ENCODE results near the gene LRFN2.

Gene LRFN2

DNA sequence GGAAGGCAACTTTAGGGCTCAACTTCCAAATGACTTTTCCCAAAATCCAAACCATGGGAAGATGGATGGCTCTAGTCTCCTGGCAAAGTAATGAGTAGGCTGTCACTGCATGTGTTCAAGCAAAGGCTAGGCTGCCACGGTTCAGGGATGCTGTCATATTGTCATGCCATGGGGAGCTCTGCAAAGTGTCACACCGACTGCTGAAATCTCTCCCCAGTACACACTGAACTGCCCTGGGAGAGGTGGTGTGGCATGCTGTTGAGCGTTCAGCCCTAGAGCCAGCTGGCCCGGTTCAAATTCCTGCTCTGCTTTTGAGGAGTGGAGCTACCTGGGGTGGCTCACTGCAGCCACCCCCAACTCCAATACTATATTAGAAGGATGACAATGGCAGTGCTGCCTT lies 115.9 kb downstream of the LRFN2 start:
- no peak for DNase-seq

DNA sequence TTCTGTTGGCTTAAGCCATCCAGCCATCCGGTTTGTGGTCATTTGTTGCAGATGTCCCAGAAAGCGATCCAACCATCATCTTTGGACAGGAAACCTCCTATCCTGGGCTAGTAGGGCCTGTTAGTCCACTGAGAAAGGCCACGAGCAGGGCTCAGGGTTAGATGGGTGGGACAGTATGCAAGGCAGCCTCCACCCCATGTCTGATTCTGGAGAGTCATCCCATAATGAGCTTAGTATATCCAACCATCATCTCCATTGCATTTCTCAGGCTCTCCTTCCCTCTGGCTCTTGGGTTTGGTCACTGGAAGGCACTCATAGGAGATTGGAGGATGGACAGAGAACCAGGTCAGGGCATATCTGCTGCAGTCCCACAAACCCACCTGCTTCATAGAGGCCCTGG lies 117.8 kb downstream of the LRFN2 start:
- no peak for DNase-seq

DNA sequence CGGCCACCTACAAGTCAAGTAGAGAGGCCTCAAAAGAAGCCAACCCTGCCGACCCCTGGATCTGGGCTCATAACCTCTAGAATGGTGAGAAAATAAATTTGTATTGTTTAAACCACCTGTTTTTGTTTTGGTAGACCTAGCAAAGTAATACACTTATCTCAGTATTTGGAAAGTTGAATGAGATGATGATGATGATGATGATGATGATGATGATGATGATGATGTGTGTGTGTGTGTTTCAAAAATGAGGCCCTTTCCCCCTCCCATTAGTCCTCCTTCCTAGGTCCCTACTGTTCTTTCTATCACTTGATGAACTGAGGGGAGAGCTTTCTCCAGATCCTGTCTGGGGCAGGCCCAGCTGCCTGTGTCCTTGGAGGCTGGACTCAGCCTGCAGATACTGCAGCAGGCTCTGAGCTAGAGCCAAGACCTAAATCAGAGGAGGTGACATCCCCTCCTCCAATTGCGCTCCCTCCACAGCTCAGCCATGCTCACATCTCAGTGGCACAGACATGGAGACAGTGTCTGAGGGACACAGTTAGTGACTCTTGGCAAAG lies 120.1 kb downstream of the LRFN2 start:
- DNase-seq, result no peak

DNA sequence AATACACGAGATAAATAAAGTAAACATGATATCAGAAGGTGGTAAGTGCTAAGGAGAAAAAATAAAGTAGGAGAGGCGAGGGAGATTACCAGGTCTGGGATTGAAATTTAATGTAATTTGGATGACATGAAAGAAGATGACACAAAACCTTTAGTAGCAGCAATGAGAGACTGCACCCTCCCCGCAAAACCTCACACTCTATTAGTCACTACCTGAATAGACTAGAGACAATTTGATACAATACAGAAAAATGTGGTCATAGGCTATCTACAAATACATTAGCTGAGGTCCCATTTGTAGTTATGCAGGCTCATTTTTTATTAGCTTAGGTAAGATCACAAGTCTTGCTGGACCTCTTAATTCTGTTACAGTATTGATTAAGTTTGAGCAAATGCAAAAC lies 125.5 kb downstream of the LRFN2 start:
- DNase-seq, result no peak

DNA sequence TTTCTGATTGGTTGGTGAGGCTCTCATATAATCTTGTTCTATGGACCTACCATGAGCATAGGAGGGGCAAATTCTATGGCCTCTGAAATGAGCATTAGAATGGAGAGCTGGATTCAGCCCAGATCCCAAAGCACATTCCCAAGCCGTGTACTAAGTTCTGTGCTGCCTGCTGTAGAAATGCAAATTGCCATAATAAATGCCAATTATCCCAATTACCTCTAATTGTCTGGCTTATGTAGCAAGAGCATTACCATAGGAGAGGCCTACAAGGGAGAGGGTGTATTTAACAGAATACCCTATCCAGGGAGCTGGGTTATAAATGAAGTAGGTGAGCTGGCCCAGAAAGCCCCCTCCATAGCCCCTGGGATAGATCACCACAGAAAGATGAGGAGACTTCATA lies 126.8 kb downstream of the LRFN2 start:
- no peak for DNase-seq

DNA sequence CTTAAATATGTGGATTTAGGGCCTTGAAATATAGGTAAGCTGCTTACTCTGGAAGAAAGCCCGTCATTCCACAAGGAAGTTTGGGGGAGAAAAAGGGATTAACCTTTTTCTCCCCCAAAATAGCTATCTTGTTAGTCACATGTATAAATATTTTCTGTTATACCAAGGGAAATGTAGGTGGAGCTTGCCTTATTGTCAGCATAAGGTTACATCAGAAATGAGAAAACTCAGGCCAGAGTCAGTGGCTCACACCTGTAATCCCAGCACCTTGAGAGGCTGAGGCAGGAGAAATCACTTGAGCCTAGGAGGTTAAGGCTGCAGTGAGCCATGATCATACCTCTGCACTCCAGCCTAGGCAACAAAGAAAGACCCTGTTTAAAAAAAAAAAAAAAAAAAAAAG lies 129.9 kb downstream of the LRFN2 start:
- DNase-seq, result no peak

DNA sequence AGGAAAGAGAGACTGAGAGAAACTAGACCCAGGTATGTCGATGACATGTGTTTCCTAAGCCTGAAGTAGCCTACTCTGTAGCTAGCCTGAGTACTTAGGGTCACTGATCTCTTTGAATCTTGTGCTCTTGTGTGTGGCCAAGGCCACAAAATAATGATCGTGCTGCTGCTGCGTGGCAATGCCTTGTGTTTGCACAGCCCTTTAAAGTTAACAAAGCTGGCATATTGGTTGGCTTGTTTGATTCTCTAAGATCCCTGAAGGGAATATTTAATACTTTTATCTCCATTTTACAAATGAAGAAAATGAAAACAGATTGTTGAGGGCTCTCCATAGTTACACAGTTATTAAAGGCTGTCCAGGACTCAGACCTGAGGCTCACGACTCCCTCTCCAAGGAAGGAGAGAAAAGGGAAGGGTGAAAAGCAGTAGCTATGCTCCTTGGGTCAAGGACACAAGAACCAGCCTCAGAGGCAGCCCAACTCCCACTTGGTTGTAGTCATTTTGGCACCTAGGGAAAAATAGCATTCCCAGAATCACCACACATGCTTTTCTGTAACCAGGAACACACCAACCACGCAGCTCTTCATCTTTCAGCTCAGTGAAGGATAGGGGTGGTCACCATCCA lies 130.7 kb downstream of the LRFN2 start:
- no peak for DNase-seq

DNA sequence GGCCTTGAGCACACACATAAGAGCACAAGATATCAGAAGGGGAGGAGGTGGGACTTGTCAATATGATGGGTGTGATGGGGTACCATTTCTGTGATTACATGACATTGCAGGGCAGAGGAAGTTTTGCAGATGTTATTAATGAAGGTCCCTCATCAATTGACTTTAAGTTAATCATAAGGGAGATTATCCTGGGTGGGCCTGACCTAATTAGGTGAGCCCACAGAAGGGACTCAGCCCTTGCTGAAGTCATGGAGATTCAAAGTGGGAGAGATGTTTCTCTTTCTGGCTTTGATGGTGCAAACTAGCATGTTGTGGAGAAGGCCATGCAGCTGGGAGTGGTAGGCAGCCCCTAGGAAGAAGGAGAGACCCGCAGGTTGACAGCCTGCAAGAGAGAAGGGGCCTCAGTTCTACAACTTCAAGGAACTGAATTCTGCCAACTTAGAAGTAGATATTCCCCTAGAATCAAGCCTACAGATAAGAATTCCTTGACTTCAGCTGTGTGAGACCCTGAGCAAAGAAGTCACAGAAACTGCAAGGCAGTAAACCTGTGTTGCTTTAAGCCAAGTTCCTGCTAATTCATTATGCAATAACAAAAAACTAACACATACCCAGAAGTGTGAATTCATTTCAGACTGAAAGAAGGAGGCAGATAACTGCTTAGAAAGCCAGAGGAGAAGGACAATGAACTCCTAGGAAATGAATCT lies 131.3 kb downstream of the LRFN2 start:
- no peak for DNase-seq

DNA sequence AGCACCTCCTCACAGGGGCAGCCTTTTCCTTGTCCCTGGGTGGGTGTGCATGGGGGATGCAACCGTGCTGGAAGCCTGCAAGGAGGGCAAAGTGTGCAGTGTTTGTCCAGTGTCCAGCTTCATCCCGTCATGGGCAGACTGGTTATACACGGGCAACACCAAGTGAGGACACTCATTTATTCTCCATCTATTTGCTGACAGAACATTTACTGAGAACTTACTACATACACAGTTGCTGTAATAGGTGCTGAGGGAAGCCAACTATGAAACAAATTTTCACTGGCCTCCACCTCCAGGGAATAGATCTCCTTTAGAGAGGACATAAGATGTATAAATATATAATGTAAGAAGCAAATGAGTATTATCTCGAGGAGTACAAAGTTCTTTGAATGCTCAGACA lies 136.7 kb downstream of the LRFN2 start:
- DNase-seq, result no peak

DNA sequence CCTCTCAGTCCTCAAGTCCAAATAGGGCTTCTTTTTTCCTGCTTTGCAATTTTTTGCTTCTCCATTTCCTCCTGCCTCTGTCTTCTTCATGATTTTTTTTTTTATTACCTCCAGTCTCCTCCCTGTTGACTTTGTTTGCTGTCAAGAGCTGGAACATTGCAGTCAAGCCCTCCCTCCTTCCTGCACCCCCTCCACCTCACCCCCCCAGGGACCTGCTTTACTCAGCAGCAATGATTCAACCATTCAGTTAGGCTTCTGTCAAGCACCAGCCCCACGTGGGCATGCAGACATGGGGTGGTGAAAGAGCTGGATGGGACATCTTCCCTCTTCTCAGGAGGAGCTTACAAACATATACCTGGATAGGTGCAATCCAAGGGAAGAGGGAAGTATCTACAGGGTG lies 142.4 kb downstream of the LRFN2 start:
- DNase-seq, result peak; percentile 28

DNA sequence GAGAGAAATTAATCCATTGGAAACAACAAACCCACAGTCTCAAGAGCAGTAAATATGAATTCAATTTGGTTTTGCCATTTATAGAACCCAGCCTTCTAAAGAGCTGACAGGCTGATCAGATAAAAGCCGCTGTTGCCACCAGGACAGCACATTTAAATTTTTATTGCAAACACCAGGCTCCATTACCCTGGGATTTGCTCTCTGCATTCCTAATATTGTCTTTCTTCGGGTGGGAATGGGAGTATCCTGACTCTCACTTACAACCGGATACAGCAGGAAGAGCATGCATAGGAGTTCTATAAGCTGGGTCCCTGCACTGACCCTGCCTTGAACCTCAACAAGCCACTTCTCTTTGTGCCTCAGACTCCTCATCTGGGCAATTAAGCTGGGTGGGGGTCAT lies 142.9 kb downstream of the LRFN2 start:
- no peak for DNase-seq

DNA sequence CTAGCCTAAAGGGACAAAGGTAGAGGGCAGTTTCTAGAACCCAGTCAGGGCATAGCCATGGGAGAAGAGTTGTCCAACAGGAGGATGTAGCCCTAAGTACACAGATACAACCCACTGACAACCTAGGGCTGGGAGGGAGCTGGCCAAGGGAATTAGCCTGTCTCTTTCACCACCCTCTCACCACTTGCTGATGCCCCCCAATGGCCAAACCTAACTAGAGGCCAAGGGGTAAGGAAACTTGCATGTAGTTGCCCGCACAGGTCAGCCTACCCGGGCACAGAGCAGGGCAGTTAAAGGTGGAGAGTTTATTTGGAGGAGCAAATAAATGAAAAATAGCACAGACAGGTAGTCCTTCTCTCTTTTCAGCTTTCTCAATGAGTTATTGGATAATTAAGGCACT lies 143.3 kb downstream of the LRFN2 start:
- DNase-seq, result no peak

DNA sequence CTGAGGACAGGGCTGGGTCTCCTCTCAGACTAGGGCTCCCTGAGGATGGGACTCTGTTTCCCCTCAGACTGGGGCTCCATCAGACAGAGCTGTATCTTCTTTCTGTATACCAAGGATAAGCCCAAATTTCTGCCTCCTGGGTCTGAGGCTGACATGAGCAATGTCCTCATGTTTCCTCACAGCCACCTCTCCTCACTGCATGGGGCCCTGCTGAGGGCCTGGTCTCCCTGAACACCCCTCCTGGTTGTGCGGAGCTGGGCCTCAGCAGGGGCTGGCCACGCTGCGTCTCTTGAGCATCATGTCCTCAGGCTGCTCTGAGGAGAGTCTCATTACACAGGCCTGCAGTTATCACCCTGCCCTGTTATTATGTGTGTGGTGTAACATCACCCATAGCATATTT lies 144.6 kb downstream of the LRFN2 start:
- no peak for DNase-seq

DNA sequence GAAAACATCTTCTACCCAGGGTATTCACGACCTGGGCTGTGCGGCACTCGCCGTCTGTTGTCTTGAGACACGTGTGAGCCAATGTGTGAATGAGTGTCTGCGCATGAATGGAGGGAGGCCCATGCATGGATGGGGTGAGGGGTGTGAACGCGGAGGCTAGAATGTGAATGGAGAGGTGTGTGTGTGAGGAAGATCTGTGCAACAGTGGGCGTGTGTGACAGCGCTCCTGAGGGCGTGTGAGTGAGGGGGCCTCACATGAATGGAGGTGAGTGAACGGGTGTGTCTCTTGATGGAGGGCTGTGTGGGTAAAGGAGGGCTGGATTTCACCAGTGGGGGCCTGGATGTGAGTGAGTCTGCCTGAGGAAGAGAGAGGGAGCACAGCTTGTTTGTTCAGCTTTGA lies 146.0 kb downstream of the LRFN2 start:
- no peak for DNase-seq

DNA sequence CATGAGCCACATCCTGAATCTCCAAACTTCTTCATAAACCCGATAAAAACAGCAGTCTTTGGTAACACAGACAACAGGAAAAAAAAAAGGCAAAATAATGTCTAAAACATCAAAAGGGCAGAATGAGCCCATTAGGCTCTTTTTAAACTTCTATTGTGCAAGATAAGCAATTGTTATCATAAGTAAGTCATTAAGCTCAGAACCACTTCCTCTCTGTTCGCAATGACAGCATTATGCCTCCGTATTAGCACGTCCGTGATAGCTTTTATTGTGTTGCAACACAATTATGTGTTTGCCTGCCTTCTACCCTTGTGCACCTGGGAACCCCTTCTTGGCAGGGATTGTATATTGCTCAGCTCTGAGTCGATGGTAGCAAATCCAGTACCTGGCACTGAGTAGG lies 147.1 kb downstream of the LRFN2 start:
- no peak for DNase-seq

DNA sequence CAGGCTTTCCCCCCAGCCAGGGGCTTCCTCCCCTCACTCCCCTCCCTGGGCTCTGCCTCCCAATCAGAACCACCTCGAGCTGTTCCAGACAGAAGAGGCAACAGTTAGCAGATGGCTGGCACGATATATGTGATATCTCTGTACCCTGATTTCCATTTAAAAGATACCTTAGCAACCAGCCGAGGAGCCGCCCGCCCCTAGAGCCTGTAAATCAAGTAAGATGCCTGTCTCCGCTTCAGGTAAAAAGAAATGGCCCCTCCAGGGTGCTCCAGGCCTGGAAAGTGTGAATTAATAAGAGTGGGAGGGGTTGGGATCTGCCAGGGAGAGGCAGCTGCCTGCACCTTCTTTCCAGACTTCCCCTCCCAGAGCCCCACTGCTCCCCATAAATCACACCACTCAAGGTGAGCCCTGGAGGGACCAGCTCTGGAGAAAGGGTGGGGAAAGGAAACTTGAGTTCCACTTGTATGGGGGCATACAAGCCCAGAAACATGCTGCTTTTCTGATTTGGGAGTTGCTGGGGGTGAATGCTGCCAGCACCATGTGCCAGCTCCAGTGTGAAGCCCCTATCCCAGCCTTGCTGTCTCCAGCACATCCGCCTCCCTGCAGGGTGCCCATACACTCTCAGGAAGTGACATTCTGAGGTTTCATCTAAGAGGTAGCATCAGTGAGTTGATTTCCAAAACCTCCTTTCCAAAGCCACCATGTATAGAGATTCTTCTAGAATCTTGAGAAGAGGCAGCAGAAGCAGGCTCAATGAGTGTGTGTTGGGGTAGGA lies 148.0 kb downstream of the LRFN2 start:
- DNase-seq, result no peak

DNA sequence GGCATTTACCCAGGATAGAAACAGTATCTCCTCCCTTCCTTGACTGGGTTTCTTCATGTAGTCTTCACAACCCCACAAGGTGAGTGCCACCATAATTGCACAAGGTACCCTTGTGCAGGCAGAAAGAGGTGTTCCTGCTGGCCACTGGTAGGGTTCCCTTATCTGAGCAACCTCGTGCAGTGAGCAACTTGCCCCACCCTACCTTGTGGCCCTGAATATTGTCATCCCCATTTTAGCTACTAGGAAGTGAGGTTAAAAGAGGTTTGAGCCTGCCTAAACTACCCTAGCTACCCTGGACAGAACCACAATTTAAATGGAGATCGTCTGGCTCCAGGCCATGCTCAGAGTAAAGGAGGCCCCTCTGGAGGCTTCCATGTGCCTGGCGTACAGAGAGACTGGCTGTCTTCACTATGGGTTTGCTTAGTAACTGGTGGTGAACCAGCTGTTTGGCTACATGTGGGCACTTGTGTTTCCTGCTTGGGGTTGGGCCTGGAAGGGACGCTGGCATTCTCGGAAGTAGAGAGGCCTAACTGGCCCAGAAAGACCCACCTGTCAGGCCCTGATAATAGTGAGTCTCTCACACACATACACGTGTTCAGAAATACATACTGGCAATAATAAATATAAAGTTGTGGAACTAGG lies 148.8 kb downstream of the LRFN2 start:
- no peak for DNase-seq

DNA sequence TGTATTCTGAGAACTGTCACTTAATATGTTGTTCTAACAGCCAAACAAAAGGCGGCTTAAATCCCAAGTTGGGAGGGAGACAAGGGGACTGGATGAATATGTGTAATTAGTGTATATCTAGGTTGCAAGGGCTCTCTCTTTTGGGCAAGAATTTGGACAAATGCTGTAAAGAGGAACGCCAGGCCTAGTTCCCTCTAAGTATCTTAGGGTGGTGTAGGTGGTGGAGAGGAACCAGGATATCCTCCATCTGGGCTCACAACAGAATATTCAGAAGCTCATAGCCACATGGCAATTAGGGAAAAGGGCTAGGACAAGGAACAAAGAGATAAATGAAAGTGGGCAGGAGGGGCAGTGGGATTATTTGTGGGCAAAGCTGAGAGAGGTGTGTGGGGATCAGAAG lies 149.5 kb downstream of the LRFN2 start:
- DNase-seq, result no peak

DNA sequence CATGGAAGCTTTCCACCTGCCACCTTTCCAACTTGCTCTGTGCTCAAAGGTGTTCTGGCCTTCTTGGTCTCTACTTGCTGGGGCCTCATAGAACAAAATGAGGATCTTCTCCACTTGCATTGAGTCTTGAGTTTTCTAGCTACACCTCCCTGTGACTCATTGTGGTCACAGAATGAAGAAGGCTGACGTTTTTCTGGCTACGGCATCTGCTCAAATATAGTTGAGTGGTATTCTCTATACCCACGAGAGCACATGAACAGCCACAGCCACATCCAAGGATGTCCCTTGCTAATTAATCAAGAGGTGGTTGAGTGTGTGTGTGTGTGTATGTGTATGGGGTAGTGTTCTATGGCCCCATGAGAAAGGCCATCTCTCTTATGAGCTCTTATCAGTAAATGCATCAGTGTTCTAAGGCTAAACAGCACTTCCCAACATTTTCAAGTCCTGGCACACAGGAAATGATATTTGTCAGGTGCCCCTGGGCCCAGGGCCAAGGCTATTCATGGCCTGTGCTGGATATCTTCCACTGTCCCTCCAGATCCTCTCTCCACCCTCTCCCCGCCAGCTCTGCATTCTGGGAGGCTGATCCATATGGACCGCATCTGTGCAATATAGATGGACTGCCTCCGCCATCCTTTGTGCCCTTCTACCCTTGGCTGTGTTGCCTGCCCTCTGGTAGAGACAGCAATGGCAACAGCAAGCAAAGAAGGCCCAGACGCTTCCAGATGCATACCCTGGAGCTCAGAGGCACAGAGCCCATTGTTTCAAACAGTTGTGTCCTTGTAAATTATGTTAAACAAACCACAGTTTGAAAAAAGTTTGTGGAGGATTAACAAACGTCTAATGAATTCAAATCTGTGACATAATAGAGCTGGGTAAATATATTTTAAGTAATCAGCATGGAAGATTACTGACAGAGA lies 150.2 kb downstream of the LRFN2 start:
- DNase-seq, result no peak

DNA sequence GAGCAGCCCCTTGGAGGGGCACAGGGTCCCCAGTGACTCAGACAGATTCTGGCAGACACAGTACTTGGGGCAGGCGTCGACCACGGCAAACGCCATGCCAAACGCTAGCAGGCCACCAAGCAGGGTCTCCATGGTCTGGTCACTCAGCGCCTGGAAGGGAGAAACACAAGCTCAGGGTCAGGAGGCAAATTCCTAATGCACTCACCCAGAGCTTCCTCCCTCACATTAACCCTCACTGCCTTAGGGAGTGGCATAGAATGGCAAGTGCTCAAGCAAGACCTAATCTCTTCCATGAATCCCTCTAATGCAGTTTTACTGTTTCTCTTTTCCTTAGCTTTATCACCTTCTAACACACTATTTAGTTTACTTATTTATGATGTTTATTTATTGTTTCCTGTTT lies 154.2 kb downstream of the LRFN2 start:
- no peak for DNase-seq

DNA sequence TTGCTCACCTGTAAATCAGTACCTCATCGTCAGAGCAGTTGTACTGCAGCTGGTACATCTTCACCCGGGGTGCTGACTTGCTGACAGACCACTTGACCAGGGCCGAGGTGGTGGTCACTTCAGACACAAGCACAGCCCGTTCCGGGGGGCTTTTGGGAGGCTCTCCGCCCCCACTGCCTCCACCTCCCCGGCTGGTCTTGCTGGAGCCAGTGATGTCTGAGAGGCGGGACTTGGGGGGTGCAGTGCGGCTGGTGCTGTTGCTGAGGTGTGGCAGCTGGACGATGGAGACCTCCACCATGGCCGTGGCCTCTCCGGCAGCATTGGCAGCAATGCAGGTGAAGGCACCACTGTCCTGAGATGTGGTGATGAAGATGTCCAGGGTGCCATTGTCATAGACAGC lies 155.5 kb downstream of the LRFN2 start:
- DNase-seq, result no peak

DNA sequence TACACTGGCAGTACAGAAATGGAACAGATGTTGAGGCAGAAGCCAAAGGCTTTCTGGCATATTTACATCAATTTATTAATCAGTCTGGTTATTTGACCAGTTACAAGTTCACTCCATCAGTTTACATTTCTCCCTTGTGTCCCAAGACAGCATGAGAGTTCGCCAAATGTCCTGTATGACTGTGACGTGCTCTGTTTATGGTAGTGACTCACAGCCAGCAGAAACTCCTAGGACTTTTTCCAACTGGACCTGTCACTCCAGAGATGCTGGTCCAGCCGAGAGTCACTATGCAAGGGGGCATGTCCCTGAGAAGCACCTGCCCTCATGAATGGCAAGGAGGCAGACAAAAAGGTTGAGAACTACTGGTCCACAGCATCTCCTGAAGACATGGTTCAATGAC lies 160.0 kb downstream of the LRFN2 start:
- DNase-seq, result no peak

All from eye (tissue), 1 donor.